Measurements from ENCODE around the gene PIK3AP1. TPM values are rescaled to one million over a fixed set of nuclear protein-coding genes. Genes with fewer than 3 reads are reported as not detected.

PIK3AP1 gene
- total and polyA plus RNA-seq, 4 donors, result 27.3 to 137 (median 50.9) TPM

- Histone ChIP-seq H3K27ac (ENCODE audit: low read depth in 1 of 2, low read length in 2 of 2) (no peak overlapping the region), H3K9ac (ENCODE audit: low read depth in 1 of 2, low read length in 2 of 2) (no peak overlapping the region), H3K27me3 (ENCODE audit: control insufficient read depth in 4 of 4, insufficient read depth in 4 of 4, low read length in 3 of 4) (no peaks in the 10 kb centered on the region), H3K9me3 (ENCODE audit: control insufficient read depth in 4 of 4, low read length in 3 of 4) (no peaks in the 10 kb centered on the region), H3K4me3 (ENCODE audit: low read depth in 1 of 3, low read length in 3 of 3) (no peak overlapping the region), H3K36me3 (ENCODE audit: control insufficient read depth in 4 of 4, insufficient read depth in 3 of 4, low read depth in 1 of 4, low read length in 3 of 4) (peaks cover 0 to 3% (median 0%) of the 10 kb centered on the region in 4 donors), H3K4me1 (ENCODE audit: control insufficient read depth in 4 of 4, insufficient read depth in 4 of 4, low read length in 3 of 4) (peaks cover 0 to 28% (median 8%) of the 10 kb centered on the region in 4 donors)
- 96% methylated on average over 4 of the region's 4 CpGs for WGBS
- TF ChIP-seq SP1 (IDR thresholded peaks at IDR 0.05) (no peak), JUND (IDR thresholded peaks at IDR 0.05) (no peak), ATF3 (IDR thresholded peaks at IDR 0.05) (no peak), NR2F2 (IDR thresholded peaks at IDR 0.05) (no peak), FOXA2 (IDR thresholded peaks at IDR 0.05) (no peak), MAX (IDR thresholded peaks at IDR 0.05) (no peak), CTCF (IDR thresholded peaks at IDR 0.05; ENCODE audit: low read depth, low read length, missing input control) (no peak), FOXA1 (IDR thresholded peaks at IDR 0.05) (no peak), TAF1 (conservative IDR thresholded peaks at IDR 0.05) (no peak), RXRA (IDR thresholded peaks at IDR 0.05) (no peak), REST (IDR thresholded peaks at IDR 0.05) (no peak), EGR1 (IDR thresholded peaks at IDR 0.05; ENCODE audit: low read depth in 2 of 2) (no peak), HNF4G (IDR thresholded peaks at IDR 0.05) (no peak), ZBTB33 (IDR thresholded peaks at IDR 0.05) (no peak), YY1 (IDR thresholded peaks at IDR 0.05) (no peak), RAD21 (IDR thresholded peaks at IDR 0.05) (no peak)
- no peak for DNase-seq (ENCODE audit: low spot score)
Measured at GRCh38 chr10:96692427-96692826, 27.9 kb downstream of the PIK3AP1 start.

GRCh38 chr10:96691761-96692160, 28.6 kb downstream of the PIK3AP1 start:
- Histone ChIP-seq H3K9ac (ENCODE audit: low read depth in 1 of 2, low read length in 2 of 2) (no peak overlapping the region), H3K9me3 (ENCODE audit: control insufficient read depth in 4 of 4, low read length in 3 of 4) (no peaks in the 10 kb centered on the region), H3K27me3 (ENCODE audit: control insufficient read depth in 4 of 4, insufficient read depth in 4 of 4, low read length in 3 of 4) (no peaks in the 10 kb centered on the region), H3K4me3 (ENCODE audit: low read depth in 1 of 3, low read length in 3 of 3) (no peak overlapping the region), H3K36me3 (ENCODE audit: control insufficient read depth in 4 of 4, insufficient read depth in 3 of 4, low read depth in 1 of 4, low read length in 3 of 4) (no peaks in the 10 kb centered on the region), H3K4me1 (ENCODE audit: control insufficient read depth in 4 of 4, insufficient read depth in 4 of 4, low read length in 3 of 4) (peaks cover 0 to 31% (median 9%) of the 10 kb centered on the region in 4 donors), H3K27ac (ENCODE audit: low read depth in 1 of 2, low read length in 2 of 2) (no peak overlapping the region)
- TF ChIP-seq HNF4G (IDR thresholded peaks at IDR 0.05) (no peak), ATF3 (IDR thresholded peaks at IDR 0.05) (no peak), NR2F2 (IDR thresholded peaks at IDR 0.05) (no peak), TAF1 (conservative IDR thresholded peaks at IDR 0.05) (no peak), MAX (IDR thresholded peaks at IDR 0.05) (no peak), RXRA (IDR thresholded peaks at IDR 0.05) (no peak)
- DNase-seq (ENCODE audit: low spot score), result no peak
